BLaER1 treated with 17β-estradiol and CSF1 and Interleukin-3, amounts not matched to agents 10 nM and 100 nM (cell line): ENCODE results near the gene ATP11A.
"Not testable (repeated sequence)": the region's sequence is repeated elsewhere in the genome, so short reads cannot be mapped to it uniquely, and the experiment has no call there.

Experiments
- H3K27ac ChIP-seq, 11 experiments: shearing (Covaris generic); formaldehyde crosslinking; 2 replicates each; pipeline ENCODE4 v1.8.1; 2022
- H3K27me3 ChIP-seq, 11 experiments: shearing (Covaris generic); formaldehyde crosslinking; 2 replicates each; pipeline ENCODE4 v1.8.1; 2022
- H3K36me3 ChIP-seq, 11 experiments: shearing (Covaris generic); formaldehyde crosslinking; 2 replicates each; pipeline ENCODE4 v1.8.1; 2022
- H3K4me1 ChIP-seq, 10 experiments: shearing (Covaris generic); formaldehyde crosslinking; 2 replicates each; pipeline ENCODE4 v1.8.1; 2022
- H3K4me2 ChIP-seq, 11 experiments: shearing (Covaris generic); formaldehyde crosslinking; 2 replicates each; pipeline ENCODE4 v1.8.1; 2022
- H3K4me3 ChIP-seq, 10 experiments: shearing (Covaris generic); formaldehyde crosslinking; 2 replicates each; pipeline ENCODE4 v1.8.1; 2022
- H3K9ac ChIP-seq, 11 experiments: shearing (Covaris generic); formaldehyde crosslinking; 2 replicates each; pipeline ENCODE4 v1.8.1; 2022
- H3K9me3 ChIP-seq, 11 experiments: shearing (Covaris generic); formaldehyde crosslinking; replicated peaks in 1 of 11; 2 replicates each; pipeline ENCODE4 v1.8.1; 2022
- H4K20me1 ChIP-seq, 11 experiments: shearing (Covaris generic); formaldehyde crosslinking; 2 replicates each; pipeline ENCODE4 v1.8.1; 2022
- Cebpa-rat ChIP-seq, 11 experiments: shearing (Covaris generic); IDR thresholded peaks; 2 replicates each; pipeline ENCODE4 v1.8.1; 2022

ATP11A gene

GRCh38 chr13:112675366-112675756, 14.5 kb upstream of the ATP11A start:
- no peaks in the 10 kb centered on the region for H3K36me3 ChIP-seq
- peaks cover 0 to 11% (median 0%) of the 10 kb centered on the region in 11 experiments; a peak in 1 of 22 replicates for H3K9me3 ChIP-seq
- no peaks in the 10 kb centered on the region for H4K20me1 ChIP-seq
- no peak for TF ChIP-seq Cebpa-rat (IDR thresholded peaks at IDR 0.05)
- no peaks in the 10 kb centered on the region for H3K27me3 ChIP-seq
- H3K4me1 ChIP-seq = peaks cover 0 to 21% (median 15%) of the 10 kb centered on the region in 10 experiments; a peak in 14 of 20 replicates
- H3K27ac ChIP-seq = no peak overlapping the region
- H3K9ac ChIP-seq = no peak overlapping the region
- H3K4me3 ChIP-seq = no peak overlapping the region
- no peak overlapping the region for H3K4me2 ChIP-seq

DNA sequence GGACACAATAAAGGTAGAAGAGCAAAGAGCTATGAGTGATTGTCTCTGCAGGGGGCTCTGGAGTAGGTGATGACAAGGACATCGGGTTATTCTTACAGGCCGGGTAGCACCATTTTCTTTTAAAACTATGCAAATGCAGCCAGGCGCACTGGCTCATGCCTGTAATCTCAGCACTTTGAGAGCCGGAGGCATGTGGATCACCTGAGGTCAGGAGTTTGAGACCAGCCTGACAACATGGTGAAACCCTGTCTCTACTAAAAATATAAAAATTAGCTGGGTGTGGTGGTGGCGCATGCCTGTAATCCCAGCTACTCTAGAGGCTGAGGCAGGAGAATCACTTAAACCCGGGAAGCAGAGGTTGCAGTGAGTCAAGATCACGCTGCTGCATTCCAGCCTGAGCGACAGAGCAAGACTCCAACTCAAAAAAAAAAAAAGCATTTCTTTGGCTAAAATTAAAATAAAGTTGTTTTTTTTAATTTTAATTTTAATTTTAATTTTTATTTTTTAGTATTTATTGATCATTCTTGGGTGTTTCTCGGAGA, 12.3 kb upstream of the ATP11A start:
- H3K27ac ChIP-seq, H4K20me1 ChIP-seq, H3K36me3 ChIP-seq, H3K4me3 ChIP-seq, H3K9me3 ChIP-seq, H3K9ac ChIP-seq, H3K4me2 ChIP-seq, H3K27me3 ChIP-seq: not testable (repeated sequence)
- peaks cover 0 to 18% (median 15%) of the 10 kb centered on the region in 10 experiments; a peak in 14 of 20 replicates for H3K4me1 ChIP-seq

GRCh38 chr13:112679381-112679780, 10.5 kb upstream of the ATP11A start:
- no peak overlapping the region for H3K27ac ChIP-seq
- TF ChIP-seq Cebpa-rat (IDR thresholded peaks at IDR 0.05) = no peak
- 0 out of 22 replicates have a peak, but pooled peaks cover 0 to 5% (median 0%) of the 10 kb centered on the region in 11 experiments for H3K9me3 ChIP-seq
- H3K4me2 ChIP-seq = no peak overlapping the region
- H3K36me3 ChIP-seq = no peaks in the 10 kb centered on the region
- no peaks in the 10 kb centered on the region for H3K4me1 ChIP-seq
- no peaks in the 10 kb centered on the region for H4K20me1 ChIP-seq
- no peak overlapping the region for H3K4me3 ChIP-seq
- no peaks in the 10 kb centered on the region for H3K27me3 ChIP-seq
- H3K9ac ChIP-seq = no peak overlapping the region

DNA sequence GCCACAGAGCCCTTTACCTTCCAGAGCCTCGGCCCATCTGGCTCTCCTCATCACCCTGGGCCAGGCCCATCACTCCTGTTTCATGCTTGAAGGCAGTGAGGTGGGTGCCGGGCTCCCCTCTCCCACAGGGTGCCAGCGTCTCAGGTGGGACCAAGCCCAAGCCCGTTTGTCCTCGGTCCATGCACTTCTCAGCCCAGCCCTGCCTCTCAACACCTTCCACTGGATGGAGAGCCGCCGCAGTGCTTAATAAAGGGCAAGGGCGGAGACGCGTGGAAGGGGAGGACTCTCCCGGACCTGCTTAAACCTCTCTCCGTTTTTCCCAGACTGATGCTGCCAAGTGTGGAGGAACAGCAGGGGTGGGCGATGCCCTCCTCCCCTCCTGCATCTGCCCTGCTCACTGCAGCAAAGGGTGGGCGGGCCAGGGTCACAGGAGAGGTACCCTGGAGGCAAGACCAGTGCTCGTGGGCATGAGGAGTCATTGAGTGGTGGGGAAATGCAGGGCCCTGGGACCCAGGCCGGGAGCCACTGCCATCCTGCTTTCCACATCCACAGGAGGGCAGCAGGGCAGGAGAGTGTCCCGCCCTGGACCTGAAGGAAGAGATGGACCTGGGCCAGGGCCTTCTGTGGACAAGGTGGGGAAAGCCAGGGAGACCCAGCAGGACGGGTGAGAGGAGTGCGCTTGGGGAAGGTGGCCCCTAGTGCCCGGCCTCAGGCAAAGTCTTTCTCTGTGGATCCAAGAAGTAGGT, 9.7 kb upstream of the ATP11A start:
- Histone ChIP-seq H3K9ac (no peak overlapping the region), H3K27ac (no peak overlapping the region), H4K20me1 (no peaks in the 10 kb centered on the region), H3K36me3 (no peaks in the 10 kb centered on the region), H3K4me2 (no peak overlapping the region), H3K4me1 (no peaks in the 10 kb centered on the region), H3K27me3 (no peaks in the 10 kb centered on the region), H3K9me3 (0 out of 22 replicates have a peak, but pooled peaks cover 0 to 5% (median 0%) of the 10 kb centered on the region in 11 experiments), H3K4me3 (no peak overlapping the region)
- TF ChIP-seq Cebpa-rat (IDR thresholded peaks at IDR 0.05) = no peak

DNA sequence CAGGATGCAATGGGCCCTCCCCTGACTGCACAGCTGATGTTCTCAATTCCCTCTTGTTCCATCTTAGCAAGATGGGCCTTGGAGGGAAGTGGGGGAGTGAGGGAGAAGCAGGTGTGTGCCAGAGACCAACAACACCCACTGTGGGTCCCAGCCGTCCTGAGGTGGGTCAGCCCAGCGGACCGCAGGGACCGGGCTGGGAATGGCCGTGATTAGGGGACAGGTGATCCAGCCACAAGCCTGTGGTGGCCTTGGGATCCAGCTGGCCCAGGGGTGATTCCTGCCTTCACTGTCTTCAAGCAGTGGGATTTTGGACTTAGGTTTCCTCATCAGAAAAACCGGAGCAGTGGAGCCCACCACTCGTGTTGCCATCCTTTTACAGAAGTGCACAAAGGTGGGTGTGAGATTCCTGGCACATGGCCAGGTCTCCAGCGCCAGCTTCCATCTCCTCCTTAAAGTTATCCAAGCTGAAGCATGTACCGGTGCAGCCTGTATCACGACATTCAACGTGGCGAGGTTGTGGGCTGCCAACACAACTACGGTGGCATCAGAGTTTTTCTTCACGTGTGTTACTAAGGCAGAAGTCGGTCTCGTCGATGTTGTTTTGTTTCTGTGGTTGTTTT, 9.0 kb upstream of the ATP11A start:
- Histone ChIP-seq H3K4me2 (no peak overlapping the region), H3K27me3 (no peaks in the 10 kb centered on the region), H4K20me1 (no peaks in the 10 kb centered on the region), H3K4me3 (no peak overlapping the region), H3K9me3 (0 out of 22 replicates have a peak, but pooled peaks cover 0 to 5% (median 0%) of the 10 kb centered on the region in 11 experiments), H3K36me3 (no peaks in the 10 kb centered on the region), H3K4me1 (no peaks in the 10 kb centered on the region), H3K9ac (no peak overlapping the region), H3K27ac (no peak overlapping the region)
- TF ChIP-seq Cebpa-rat (IDR thresholded peaks at IDR 0.05) = no peak

DNA sequence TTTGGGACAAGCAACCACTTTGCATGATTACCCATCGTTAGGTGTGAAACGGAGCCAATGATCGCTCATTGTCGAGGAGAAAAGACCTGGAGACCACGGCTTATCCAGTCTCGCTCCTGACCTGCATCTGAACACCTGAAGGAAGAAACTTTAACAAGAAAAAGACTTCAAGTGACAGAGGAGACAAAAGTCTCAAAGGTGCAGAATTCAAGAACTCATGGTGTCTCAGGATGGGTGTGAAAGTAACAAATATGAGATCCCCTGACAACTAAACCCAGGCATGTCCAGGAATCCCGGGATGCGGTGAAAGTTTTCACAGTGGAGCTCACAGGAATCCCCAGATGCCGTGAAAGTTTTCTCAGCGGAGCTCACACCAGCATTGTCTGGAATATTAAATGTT, 6.3 kb upstream of the ATP11A start:
- Histone ChIP-seq H3K4me3 (no peak overlapping the region), H3K9me3 (0 out of 22 replicates have a peak, but pooled peaks cover 0 to 5% (median 0%) of the 10 kb centered on the region in 11 experiments), H3K27me3 (no peaks in the 10 kb centered on the region), H3K4me2 (no peak overlapping the region), H3K4me1 (peaks cover 15 to 19% (median 18%) of the 10 kb centered on the region in 10 experiments), H3K9ac (no peak overlapping the region), H3K27ac (no peak overlapping the region), H3K36me3 (0 out of 22 replicates have a peak, but pooled peaks cover 0 to 13% (median 0%) of the 10 kb centered on the region in 11 experiments), H4K20me1 (no peaks in the 10 kb centered on the region)
- no peak for TF ChIP-seq Cebpa-rat (IDR thresholded peaks at IDR 0.05)

GRCh38 chr13:112684071-112684845, 5.6 kb upstream of the ATP11A start:
- H3K27me3 ChIP-seq = no peaks in the 10 kb centered on the region
- no peak overlapping the region for H3K27ac ChIP-seq
- no peaks in the 10 kb centered on the region for H3K9me3 ChIP-seq
- no peaks in the 10 kb centered on the region for H4K20me1 ChIP-seq
- H3K4me1 ChIP-seq = peaks cover 18 to 25% (median 25%) of the 10 kb centered on the region in 10 experiments
- no peak overlapping the region for H3K9ac ChIP-seq
- no peak overlapping the region for H3K4me2 ChIP-seq
- 0 out of 22 replicates have a peak, but pooled peaks cover 0 to 13% (median 0%) of the 10 kb centered on the region in 11 experiments for H3K36me3 ChIP-seq
- no peak for TF ChIP-seq Cebpa-rat (IDR thresholded peaks at IDR 0.05)
- no peak overlapping the region for H3K4me3 ChIP-seq

DNA sequence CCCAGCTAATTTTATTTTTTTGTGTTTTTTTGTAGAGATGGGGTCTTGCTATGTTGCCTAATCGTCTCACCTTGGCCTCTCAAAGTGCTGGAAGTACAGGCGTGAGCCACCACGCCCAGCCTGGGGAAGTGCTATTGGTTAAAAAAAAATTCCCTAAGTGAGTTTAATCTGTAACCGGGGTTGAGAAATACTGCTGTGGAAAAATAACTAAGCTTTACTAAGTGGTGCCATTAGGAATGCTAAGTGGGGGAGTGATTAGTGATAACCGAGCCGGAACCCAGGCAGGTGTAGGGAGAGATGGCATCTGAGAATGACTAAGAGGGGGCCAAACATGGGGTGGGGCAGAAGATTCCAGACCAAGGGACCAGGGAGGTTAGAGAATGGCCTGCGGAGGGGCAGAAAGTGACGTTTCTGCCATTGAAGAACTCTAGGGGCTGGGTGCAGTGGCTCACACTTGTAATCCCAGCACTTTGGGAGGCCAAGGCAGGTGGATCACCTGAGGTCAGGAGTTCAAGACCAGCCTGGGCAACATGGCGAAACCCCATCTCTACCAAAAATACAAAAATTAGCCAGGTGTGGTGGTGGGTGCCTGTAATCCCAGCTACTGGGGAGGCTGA, 4.5 kb upstream of the ATP11A start:
- H4K20me1 ChIP-seq, H3K9me3 ChIP-seq, H3K27me3 ChIP-seq, H3K4me2 ChIP-seq, H3K27ac ChIP-seq, H3K9ac ChIP-seq, H3K4me3 ChIP-seq: not testable (repeated sequence)
- Histone ChIP-seq H3K36me3 (0 out of 22 replicates have a peak, but pooled peaks cover 0 to 13% (median 0%) of the 10 kb centered on the region in 11 experiments), H3K4me1 (peaks cover 18 to 29% (median 27%) of the 10 kb centered on the region in 10 experiments)
